A204.1 (cell line): ENCODE results near the gene PAK1.

Experiments
- FAIRE-seq: peaks from 2 replicates; lab custom pipeline; 2012; peaks lifted over from hg19 to GRCh38; lab: Jason Lieb, UNC

The PAK1 gene

DNA sequence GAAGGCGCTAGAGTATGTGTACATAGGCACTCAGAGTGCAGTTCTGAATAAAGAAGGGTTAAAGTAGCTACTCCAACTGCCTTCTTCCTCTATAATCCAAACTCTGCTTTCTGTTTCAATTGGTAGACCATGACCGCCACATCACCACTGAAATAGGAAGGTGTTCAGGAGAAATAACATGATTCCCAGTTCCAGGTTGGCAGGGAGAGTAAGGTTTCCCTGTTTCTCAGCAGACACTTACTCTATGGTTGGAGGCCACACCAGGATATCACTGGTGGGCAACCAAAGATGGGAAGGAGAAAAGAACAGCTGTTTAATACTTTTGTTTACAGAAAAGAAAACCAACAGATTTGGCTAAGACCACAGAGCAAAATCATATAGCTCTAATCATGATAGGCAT, 37.9 kb downstream of the PAK1 start:
- no peak for FAIRE-seq

GRCh38 chr11:77431813-77432212, 42.1 kb downstream of the PAK1 start:
- FAIRE-seq, result no peak

DNA sequence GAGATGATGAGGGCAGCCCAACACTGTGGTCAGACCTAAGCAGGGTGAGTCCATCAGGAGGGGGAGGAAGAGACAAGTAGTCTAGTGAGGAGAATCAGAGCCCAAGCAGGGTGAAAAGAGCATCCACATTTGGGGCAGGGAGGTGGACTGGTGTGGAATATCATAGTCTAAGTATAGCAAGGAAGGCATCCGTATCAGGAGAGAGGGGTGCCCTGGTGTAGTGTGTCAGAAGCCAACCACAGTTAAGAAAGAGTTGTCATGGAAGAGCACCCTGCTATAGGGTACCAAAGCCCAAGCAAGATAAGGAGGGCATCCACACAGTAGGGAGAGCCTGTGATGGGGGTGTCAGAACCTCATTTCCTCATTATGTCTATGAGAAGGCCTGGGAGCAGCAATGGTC, 45.3 kb downstream of the PAK1 start:
- FAIRE-seq, result no peak

DNA sequence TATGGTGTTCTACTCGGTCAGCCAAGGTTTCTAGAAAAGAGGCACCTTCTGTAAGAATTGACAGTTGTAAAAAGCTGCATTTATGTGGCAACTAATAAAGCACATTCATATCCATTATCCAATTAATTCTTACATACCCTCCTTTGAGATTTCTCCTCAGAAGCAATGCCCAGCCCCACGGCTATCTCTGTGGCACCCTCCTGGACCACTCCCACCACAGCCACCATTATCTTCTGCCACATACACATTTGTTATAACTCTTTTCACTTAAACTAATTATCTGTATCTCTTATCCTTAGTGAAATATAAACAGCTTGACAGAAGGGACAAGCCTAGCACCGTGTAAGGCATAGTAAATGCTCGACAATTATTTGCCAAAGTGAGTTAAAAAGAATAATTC, 48.5 kb downstream of the PAK1 start:
- FAIRE-seq, result no peak

GRCh38 chr11:77424644-77425043, 49.2 kb downstream of the PAK1 start:
- FAIRE-seq, result no peak

GRCh38 chr11:77423624-77424023, 50.3 kb downstream of the PAK1 start:
- no peak for FAIRE-seq

- no peak for FAIRE-seq
Measured at GRCh38 chr11:77422687-77423086, 51.2 kb downstream of the PAK1 start.

DNA sequence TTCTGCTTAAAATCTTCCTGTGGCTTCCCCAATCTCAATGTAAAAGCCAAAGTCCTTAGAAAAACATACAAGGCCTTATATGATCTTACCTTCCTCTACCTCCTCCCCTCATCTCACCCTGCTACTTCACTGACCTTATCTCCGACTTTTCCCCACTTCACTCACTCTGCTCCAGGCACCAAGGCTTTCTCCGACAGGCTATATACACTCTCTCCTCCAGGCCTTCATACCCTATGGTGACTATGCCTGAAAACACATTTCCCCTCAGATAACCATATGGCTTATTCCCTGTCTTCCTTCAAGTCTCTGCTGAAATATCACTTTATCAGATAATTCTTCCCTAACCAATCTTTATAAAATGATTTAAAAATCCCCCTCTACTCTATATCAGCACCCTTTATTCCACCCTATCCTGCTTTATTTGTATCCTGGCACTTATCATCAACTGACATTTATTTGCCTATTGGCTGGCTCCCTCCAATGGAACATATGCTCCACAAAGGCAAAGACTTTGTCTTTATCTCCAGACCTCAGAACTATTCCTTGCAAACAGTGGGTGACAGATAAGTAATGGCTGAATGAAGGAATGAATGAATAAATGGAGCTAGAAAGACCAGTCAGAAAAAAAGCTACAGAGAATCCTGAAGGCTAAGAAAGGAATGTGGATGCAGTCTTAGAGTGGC, 52.7 kb downstream of the PAK1 start:
- FAIRE-seq, result no peak

GRCh38 chr11:77418971-77419597, 54.8 kb downstream of the PAK1 start:
- FAIRE-seq, result no peak

- FAIRE-seq, result no peak
Measured at GRCh38 chr11:77418155-77418970, 55.5 kb downstream of the PAK1 start.

DNA sequence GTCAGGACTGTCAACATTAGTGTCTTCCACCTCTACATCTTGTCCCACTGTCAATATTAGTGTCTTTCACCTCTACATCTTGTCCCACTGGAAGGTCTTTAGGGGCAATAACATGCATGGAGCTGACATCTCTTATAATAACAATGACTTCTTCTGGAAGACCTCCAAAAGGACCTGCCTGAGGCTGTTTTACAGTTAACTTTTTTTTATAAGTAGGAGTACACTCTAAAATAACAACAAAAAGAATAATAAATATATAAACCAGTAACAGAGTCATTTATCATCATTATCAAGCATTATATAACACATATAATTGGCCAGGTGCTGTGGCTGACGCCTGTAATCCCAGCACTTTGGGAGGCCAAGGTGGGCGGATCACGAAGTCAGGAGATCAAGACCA, 57.5 kb downstream of the PAK1 start:
- no peak for FAIRE-seq

DNA sequence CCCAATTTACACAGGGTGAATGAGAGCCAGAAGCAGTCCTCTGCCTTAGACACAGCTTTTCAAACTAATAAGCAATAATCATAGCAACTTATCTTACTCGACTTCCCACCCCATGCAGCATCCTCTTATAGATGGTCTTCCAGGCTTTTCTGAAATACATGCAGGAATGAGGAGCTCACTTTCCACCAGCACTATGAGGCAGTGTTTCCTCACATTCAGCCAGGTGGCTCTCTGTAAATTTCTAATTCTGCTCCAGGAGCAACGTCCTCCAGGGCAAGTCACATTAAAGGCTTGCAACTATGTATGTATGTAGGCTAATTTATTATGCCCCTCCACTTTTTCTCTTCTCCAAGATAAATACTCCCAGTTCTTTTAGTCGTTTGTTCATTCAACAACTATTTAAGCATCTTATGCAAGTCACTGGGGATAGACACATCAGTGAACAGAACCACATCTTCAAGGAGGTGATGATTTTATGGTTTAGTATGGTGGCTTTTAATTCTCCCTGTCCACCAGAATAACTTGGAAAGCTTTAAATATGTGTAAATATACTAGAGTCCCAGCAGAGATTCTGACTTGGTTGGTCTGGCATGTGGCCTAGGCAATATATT, 59.9 kb downstream of the PAK1 start:
- FAIRE-seq, result no peak

DNA sequence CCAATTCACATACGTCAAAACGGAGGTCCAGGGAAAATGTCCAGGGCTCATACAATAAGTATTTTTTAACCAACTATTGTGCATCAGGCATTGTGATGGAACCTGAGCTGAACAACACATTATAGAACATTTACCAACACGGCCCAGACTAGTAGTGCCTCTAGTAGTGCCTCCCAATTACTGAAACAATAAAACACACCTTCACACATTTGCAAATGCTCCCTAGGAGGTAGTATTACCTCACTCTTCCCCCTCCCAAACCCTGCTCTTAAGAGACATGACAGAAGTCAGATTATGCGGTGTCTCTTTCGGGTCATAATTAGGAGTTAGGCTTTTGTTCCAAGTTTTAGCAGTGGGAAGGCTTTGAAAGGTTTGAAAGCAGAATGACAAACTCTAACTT, 61.1 kb downstream of the PAK1 start:
- no peak for FAIRE-seq

DNA sequence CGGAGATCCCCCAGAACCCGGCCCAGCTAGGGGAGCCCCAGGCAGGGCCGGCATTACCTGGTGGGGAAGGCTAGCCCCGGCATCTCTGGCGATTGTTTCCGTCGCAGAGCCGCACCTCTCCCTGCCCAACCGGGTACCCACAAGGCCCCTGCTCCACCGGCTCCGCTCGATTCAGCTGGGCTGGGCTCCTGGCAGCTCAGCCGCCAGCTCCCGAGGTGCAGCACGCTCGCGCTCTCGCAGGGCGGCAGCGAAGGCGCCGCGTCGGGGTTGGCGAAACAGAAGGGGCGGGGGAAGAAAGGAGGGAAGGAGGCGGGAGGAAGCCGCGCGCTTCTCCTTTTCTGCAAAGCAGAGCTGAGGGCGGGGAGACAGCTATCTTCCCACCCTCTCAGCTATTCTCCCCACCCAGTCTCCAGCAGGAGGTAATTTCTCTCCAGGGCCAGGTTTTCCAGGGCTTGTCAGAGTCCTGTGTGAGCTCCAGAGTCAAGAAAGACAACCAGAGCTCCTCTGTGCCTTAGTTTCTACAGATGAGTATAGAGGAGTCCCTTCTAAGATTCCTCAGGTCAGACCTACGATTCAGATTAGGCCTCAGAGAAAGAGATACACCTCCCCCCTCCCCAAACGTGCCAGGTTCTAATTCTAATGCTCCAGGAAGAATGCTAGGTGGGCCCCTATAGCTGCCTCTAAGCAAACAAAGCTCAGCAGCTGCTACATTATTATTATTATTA, 62.0 kb downstream of the PAK1 start:
- no peak for FAIRE-seq

DNA sequence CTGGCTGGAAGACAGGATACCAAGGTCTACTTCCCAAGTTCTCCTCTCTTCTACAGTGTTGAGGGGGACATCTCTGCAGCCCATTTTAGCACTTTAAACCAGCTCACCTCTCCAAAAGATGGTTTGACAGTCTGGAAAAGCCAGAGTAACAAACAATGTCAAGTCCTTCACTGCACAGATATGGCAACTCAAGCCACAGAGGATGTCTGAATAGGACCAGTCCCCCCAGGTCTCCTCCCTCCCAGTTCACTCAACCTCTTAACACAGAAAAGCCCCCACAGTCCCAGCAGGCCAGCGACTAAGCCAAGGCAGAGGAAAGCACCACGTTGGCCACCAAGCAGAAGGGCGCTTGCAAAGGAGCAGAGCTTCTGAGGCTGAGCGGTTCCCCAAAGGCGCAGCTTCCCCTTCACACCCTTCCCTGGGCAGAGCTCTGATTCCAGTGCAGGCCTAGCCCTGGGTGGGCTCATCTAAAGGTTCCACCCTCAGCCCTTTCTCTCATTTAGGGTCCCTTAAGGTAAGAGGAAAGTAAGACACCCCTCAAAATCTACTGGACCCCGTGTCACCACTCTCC, 62.7 kb downstream of the PAK1 start:
- no peak for FAIRE-seq

DNA sequence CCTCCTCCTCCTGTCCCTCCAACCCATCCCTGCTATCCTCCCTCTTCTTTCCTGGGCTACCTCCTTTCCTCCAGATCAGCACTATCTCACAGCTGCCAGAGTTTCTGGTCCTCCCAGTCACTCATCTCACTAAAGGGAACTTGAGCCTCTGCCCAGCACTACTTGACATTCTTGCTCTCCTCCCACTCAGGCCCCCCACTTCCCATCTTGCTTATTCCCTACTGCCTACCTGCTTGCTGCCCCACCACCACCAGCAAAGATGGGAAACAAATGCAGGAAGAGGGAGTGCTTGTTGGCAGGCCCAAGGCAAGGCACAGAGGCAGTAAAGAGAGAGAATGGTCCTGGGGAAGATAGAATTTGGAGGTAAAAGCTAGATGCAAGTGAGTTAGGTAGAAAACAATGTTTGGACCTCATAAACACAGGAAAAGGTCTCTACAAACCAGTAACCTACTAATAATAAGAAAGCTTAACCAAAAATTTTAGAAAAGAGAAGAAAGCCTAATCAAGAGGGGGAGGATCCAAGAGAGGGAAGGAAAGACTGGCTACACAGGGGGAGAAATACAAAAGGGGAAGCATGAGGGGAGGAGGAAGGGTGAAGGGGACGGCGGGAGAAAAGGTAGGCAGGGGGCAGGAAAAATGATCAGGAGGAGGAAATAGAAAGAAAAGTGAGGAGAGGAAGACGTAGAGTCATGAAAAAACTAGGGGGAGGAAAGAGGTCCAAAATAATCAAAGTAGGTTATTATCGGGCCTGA, 63.6 kb downstream of the PAK1 start:
- no peak for FAIRE-seq

GRCh38 chr11:77409046-77409445, 64.8 kb downstream of the PAK1 start:
- FAIRE-seq, result no peak

GRCh38 chr11:77407613-77408012, 66.3 kb downstream of the PAK1 start:
- no peak for FAIRE-seq

- no peak for FAIRE-seq
Measured at GRCh38 chr11:77406396-77406795, 67.5 kb downstream of the PAK1 start.

GRCh38 chr11:77403211-77403610, 70.7 kb downstream of the PAK1 start:
- FAIRE-seq, result no peak

- no peak for FAIRE-seq
Measured at GRCh38 chr11:77402218-77402556, 71.7 kb downstream of the PAK1 start.
